ENCODE data around the gene TIMELESS. TPM values are rescaled to one million over a fixed set of nuclear protein-coding genes. Genes with fewer than 3 reads are reported as not detected.

The TIMELESS gene
- total and polyA plus RNA-seq, 9 of the 15 experiments (the other 6 are each of a cell fraction or from before 2014, with no cell fraction given), result 11.9 to 59.2 (median 35.8) TPM

GRCh38 chr12:56484566-56484965 is 35.3 kb upstream of the TIMELESS start:
- Histone ChIP-seq H3K4me1 (replicated peaks in 1 of 2; ENCODE audit: control insufficient read depth in 2 of 2, insufficient read depth in 2 of 2, low read length in 2 of 2) (peaks cover 2 to 17% of the 10 kb centered on the region in 2 experiments; a peak in 2 of 5 replicates), H3K9me1 (ENCODE audit: control insufficient read depth, insufficient read depth, low read length) (no peaks in the 10 kb centered on the region), H4K20me1 (replicated peaks; ENCODE audit: control insufficient read depth, insufficient read depth, low read length) (0 out of 2 replicates have a peak, but pooled peaks cover 2% of the 10 kb centered on the region), H3K36me3 (ENCODE audit: control insufficient read depth, insufficient read depth, low read length) (no peaks in the 10 kb centered on the region), H3K4me3 (no peak overlapping the region), H3K79me2 (ENCODE audit: control insufficient read depth, insufficient read depth, low read length) (no peaks in the 10 kb centered on the region), H3K27ac (ENCODE audit: extremely low read depth, low read depth, low read length) (no peak overlapping the region), H3K9ac (ENCODE audit: insufficient read depth in 1 of 2, low read depth in 2 of 2, low read length in 2 of 2) (no peak overlapping the region), H3K4me2 (ENCODE audit: insufficient read depth, low read length) (no peak overlapping the region), H3K9me3 (replicated peaks; ENCODE audit: control insufficient read depth, insufficient read depth, low read depth, low read length) (no peaks in the 10 kb centered on the region), H3K27me3 (ENCODE audit: control insufficient read depth in 2 of 2, insufficient read depth in 2 of 2, low read length in 2 of 2) (peaks cover 18 to 29% of the 10 kb centered on the region in 2 experiments), H2AFZ (ENCODE audit: low read depth, low read length) (no peak overlapping the region)
- FAIRE-seq (no peak), DNase-seq (ENCODE audit: extremely low read depth in 1 of 4, low spot score in 3 of 4) (no peak), ATAC-seq (no peak)
- intact Hi-C loops (cut with micrococcal nuclease), result no loop called here
- in situ Hi-C loops (cut with MboI), result no loop called here
- ChIA-PET CTCF (ENCODE audit: low intra/inter-chr PET ratio) (no interaction called here), POLR2A (interaction anchor here (0.8 to 1.9 kb wide), 3 partner anchors 14 to 315 kb away, joined by 3 to 9 read pairs (median 7); no protein-coding TSS in a partner anchor)
- no TSS peak for BruUV-seq (replicated peaks)
- WGBS (ENCODE audit: insufficient coverage, low coverage, missing lambda C conversion rate), result 9% methylated on average over 1 of the region's 1 CpG
- TF ChIP-seq DNMT1 (IDR thresholded peaks at IDR 0.05) (no peak), MAZ (CRISPR knock-in tag; conservative IDR thresholded peaks at IDR 0.05 in 1 of 2, IDR thresholded peaks at IDR 0.05 in 1 of 2) (no peak), CEBPZ (IDR thresholded peaks at IDR 0.05; ENCODE audit: borderline replicate concordance, low read depth, low read length) (no peak), GABPA (tag; conservative IDR thresholded peaks at IDR 0.05; ENCODE audit: low read depth) (no peak), HSF4 (CRISPR knock-in tag; IDR thresholded peaks at IDR 0.05; ENCODE audit: borderline replicate concordance) (no peak), CC2D1A (IDR thresholded peaks at IDR 0.05) (no peak), CBFB (CRISPR knock-in tag; IDR thresholded peaks at IDR 0.05) (no peak), NCOA6 (IDR thresholded peaks at IDR 0.05) (no peak), ZBTB2 (IDR thresholded peaks at IDR 0.05) (no peak), ZNF239 (CRISPR knock-in tag; IDR thresholded peaks at IDR 0.05) (no peak)
- TF ChIP-seq, protein P1, sequence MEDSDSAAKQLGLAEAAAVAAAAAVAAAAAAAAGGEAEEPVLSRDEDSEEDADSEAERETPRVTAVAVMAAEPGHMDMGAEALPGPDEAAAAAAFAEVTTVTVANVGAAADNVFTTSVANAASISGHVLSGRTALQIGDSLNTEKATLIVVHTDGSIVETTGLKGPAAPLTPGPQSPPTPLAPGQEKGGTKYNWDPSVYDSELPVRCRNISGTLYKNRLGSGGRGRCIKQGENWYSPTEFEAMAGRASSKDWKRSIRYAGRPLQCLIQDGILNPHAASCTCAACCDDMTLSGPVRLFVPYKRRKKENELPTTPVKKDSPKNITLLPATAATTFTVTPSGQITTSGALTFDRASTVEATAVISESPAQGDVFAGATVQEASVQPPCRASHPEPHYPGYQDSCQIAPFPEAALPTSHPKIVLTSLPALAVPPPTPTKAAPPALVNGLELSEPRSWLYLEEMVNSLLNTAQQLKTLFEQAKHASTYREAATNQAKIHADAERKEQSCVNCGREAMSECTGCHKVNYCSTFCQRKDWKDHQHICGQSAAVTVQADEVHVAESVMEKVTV (CRISPR knock-in tag; IDR thresholded peaks at IDR 0.05), result no peak
- TF ChIP-seq, protein P2, sequence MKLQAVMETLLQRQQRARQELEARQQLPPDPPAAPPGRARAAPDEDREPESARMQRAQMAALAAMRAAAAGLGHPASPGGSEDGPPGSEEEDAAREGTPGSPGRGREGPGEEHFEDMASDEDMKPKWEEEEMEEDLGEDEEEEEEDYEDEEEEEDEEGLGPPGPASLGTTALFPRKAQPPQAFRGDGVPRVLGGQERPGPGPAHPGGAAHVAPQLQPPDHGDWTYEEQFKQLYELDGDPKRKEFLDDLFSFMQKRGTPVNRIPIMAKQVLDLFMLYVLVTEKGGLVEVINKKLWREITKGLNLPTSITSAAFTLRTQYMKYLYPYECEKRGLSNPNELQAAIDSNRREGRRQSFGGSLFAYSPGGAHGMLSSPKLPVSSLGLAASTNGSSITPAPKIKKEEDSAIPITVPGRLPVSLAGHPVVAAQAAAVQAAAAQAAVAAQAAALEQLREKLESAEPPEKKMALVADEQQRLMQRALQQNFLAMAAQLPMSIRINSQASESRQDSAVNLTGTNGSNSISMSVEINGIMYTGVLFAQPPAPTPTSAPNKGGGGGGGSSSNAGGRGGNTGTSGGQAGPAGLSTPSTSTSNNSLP (IDR thresholded peaks at IDR 0.05; ENCODE audit: borderline replicate concordance, low read depth, low read length), result no peak
